PC-9 (cell line): Measurements from ENCODE around the gene CAT. TPM values are rescaled to one million over a fixed set of nuclear protein-coding genes. Genes with fewer than 3 reads are reported as not detected.

ENCODE experiments used
- BruUV-seq: library from RNA; stranded (reverse); fragments of 400-500 nt; replicated peaks from 2 replicates; lab custom pipeline; 2021; lab: Mats Ljungman, UMichigan
- CTCF ChIA-PET: fragments of 300-600 bp; sonication (Branson Sonifier 250); formaldehyde crosslinking; loops from one replicate; lab custom pipeline; 2022; ENCODE audit warnings: antibody characterized with exemption; lab: Charles Lee
- POLR2A ChIA-PET: fragments of 300-600 bp; sonication (Branson Sonifier 250); formaldehyde crosslinking; loops from one replicate; lab custom pipeline; 2022; ENCODE audit warnings: antibody characterized with exemption; ENCODE audit not compliant: unreplicated experiment; lab: Charles Lee
- DNase-seq, 2 experiments: peaks; one replicate each; pipeline versions ENCODE4 v3.0.0 to v3.0.0-alpha.2; 2015 to 2022; ENCODE audit warnings: mixed read lengths in 1 of 2
- H2AFZ ChIP-seq: fragments of 200-600 bp; sonication (generic); 2 replicates; pipeline ENCODE4 v1.8.1; 2017; ENCODE audit warnings: antibody characterized with exemption
- H3F3A ChIP-seq: fragments of 200-600 bp; sonication (generic); 2 replicates; pipeline ENCODE4 v1.8.1; 2017; ENCODE audit warnings: antibody characterized with exemption, mild to moderate bottlenecking, low read depth; ENCODE audit not compliant: insufficient read depth
- H3K27ac ChIP-seq: fragments of 200-600 bp; sonication (generic); 2 replicates; pipeline ENCODE4 v1.6.1; 2016; ENCODE audit warnings: mixed run types
- H3K27me3 ChIP-seq: fragments of 200-600 bp; sonication (generic); 2 replicates; pipeline ENCODE4 v1.6.1; 2016; ENCODE audit warnings: low read depth, mixed run types; ENCODE audit not compliant: insufficient read depth
- H3K36me3 ChIP-seq: fragments of 200-600 bp; sonication (generic); 2 replicates; pipeline ENCODE4 v1.6.1; 2016; ENCODE audit warnings: low read depth, mixed run types
- H3K4me1 ChIP-seq: fragments of 200-600 bp; sonication (generic); replicated peaks from 2 replicates; pipeline ENCODE4 v1.6.1; 2016; ENCODE audit warnings: mixed run types; ENCODE audit not compliant: insufficient read depth
- H3K4me2 ChIP-seq: fragments of 200-600 bp; sonication (generic); 2 replicates; pipeline ENCODE4 v1.6.1; 2017; ENCODE audit warnings: mixed run types
- H3K4me3 ChIP-seq: fragments of 200-600 bp; sonication (generic); 2 replicates; pipeline ENCODE4 v1.6.1; 2016; ENCODE audit warnings: mixed run types
- H3K79me2 ChIP-seq: fragments of 200-600 bp; sonication (generic); 2 replicates; pipeline ENCODE4 v1.6.1; 2017; ENCODE audit warnings: low read depth, mixed run types
- H3K9me2 ChIP-seq: fragments of 200-600 bp; sonication (generic); 2 replicates; pipeline ENCODE4 v1.8.1; 2017; ENCODE audit warnings: mild to moderate bottlenecking; ENCODE audit not compliant: insufficient read depth
- H3K9me3 ChIP-seq: fragments of 200-600 bp; sonication (generic); 2 replicates; pipeline ENCODE4 v1.8.1; 2016; ENCODE audit warnings: low read depth; ENCODE audit not compliant: insufficient read depth
- H4K20me1 ChIP-seq: fragments of 200-600 bp; sonication (generic); 2 replicates; pipeline ENCODE4 v1.8.1; 2017; ENCODE audit not compliant: insufficient read depth
- EZH2 ChIP-seq: fragments of 200-600 bp; sonication (generic); IDR thresholded peaks from 2 replicates; pipeline ENCODE4 v1.8.0; 2017; ENCODE audit warnings: antibody characterized with exemption, low read depth
- intact Hi-C: fragments of 100-400 bp; cut with micrococcal nuclease; formaldehyde crosslinking; loops from one replicate; pipeline ENCODE4 v1.10.0; 2022; ENCODE audit not compliant: unreplicated experiment
- total RNA-seq: library from RNA; stranded (reverse); gene quantifications from 2 replicates; pipeline ENCODE4 v1.2.3, GENCODE V29; 2021
- TF ChIP-seq, protein P1 (sequence below): fragments of 200-600 bp; sonication (generic); conservative IDR thresholded peaks from 2 replicates; pipeline ENCODE4 v1.6.1; 2017; ENCODE audit warnings: mixed run types, antibody characterized with exemption, mild to moderate bottlenecking, moderate library complexity

The CAT gene
- total RNA-seq, 1 experiment from 2014 or later: 63.4 TPM

DNA sequence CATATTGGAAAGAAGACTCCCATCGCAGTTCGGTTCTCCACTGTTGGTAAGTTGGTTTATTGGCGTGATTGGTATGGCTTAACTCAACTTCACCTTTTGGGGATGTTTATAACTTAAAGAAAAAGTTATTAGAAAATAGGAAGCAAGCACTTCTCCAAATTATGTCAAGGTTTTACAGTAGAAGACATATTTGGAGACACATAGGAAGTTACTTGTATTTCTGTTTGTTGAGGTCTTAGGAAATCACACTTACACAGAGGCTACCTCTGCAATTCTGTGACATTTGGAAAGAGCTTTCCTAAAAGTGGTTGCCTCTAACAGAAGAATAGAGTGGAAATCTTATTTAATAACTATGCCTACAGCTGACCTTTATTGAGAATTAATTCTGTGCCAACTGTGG is 12.3 kb downstream of the CAT start:
- H3K36me3 ChIP-seq: peaks cover 59% of the 10 kb centered on the region
- no TSS peak for BruUV-seq
- H3K9me2 ChIP-seq: no peaks in the 10 kb centered on the region; the same call in 1 of the 2 replicates

DNA sequence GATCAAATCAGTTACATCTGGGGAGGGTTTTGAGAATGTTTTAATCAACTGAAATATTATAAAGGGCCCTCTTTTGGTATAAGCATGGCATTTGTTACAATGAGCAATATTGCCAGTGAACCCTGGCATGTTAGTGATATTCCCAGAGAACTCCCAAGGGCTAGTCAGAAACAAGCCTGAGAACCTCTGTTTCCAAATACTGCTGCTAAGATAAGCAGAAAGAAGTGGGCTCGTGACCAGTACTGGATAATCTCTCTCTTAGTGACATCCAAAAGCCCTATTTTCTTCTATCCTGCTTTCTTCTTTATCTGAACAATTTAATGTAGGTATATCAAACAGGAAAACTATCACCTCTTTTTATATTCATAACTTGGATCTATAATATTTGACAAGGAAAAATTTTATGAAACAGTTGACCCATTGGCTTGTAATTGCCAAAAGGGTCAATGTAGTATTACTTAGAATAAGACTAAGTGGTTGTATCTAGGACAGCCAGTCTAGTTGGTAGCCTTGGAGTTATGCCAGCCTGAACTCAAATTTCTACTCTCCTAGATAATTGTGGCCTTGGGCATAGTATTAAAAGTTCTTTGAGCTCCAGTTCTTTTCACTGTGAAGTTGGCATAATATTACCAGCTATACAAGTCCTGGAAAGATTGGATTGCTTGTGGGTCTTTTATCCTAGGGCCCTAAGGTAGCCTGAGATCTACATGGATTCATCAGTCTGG is 15.7 kb downstream of the CAT start:
- no peaks in the 10 kb centered on the region for H3K4me1 ChIP-seq
- H3K36me3 ChIP-seq: peaks cover 68% of the 10 kb centered on the region
- no peaks in the 10 kb centered on the region for H3K27me3 ChIP-seq
- BruUV-seq: no TSS peak
- H3K79me2 ChIP-seq: no peaks in the 10 kb centered on the region
- POLR2A ChIA-PET: no interaction called here
- H3K9me3 ChIP-seq: no peaks in the 10 kb centered on the region
- H4K20me1 ChIP-seq: no peaks in the 10 kb centered on the region
- no peaks in the 10 kb centered on the region; the same call in 1 of the 2 replicates for H3K9me2 ChIP-seq
- intact Hi-C loops: no loop called here
- no peak for TF ChIP-seq EZH2
- no peak overlapping the region for H3K4me2 ChIP-seq
- CTCF ChIA-PET: interaction anchor here (0.6 kb wide), 1 partner anchor 22 kb away, joined by 4 read pairs; no protein-coding TSS in a partner anchor
- H3K27ac ChIP-seq: no peak overlapping the region
- no peak for DNase-seq
- no peaks in the 10 kb centered on the region for H3F3A ChIP-seq
- H3K4me3 ChIP-seq: no peak overlapping the region
- H2AFZ ChIP-seq: no peak overlapping the region

More for the DNA sequence above, 12.3 kb downstream of the CAT start:
- Histone ChIP-seq H2AFZ (no peak overlapping the region), H3K9me3 (no peaks in the 10 kb centered on the region), H3K4me1 (no peaks in the 10 kb centered on the region), H4K20me1 (no peaks in the 10 kb centered on the region), H3K27ac (no peak overlapping the region), H3K27me3 (no peaks in the 10 kb centered on the region), H3K4me3 (no peak overlapping the region), H3K79me2 (peaks cover 13% of the 10 kb centered on the region; the same call in 1 of the 2 replicates), H3F3A (no peaks in the 10 kb centered on the region), H3K4me2 (no peak overlapping the region)
- intact Hi-C loops: no loop called here
- ChIA-PET POLR2A (interaction anchor here (0.6 kb wide), 1 partner anchor 321 kb away, joined by 11 read pairs; no protein-coding TSS in a partner anchor), CTCF (no interaction called here)
- DNase-seq: no peak
- TF ChIP-seq, protein P1, sequence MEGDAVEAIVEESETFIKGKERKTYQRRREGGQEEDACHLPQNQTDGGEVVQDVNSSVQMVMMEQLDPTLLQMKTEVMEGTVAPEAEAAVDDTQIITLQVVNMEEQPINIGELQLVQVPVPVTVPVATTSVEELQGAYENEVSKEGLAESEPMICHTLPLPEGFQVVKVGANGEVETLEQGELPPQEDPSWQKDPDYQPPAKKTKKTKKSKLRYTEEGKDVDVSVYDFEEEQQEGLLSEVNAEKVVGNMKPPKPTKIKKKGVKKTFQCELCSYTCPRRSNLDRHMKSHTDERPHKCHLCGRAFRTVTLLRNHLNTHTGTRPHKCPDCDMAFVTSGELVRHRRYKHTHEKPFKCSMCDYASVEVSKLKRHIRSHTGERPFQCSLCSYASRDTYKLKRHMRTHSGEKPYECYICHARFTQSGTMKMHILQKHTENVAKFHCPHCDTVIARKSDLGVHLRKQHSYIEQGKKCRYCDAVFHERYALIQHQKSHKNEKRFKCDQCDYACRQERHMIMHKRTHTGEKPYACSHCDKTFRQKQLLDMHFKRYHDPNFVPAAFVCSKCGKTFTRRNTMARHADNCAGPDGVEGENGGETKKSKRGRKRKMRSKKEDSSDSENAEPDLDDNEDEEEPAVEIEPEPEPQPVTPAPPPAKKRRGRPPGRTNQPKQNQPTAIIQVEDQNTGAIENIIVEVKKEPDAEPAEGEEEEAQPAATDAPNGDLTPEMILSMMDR: no peak
- no peak for TF ChIP-seq EZH2

DNA sequence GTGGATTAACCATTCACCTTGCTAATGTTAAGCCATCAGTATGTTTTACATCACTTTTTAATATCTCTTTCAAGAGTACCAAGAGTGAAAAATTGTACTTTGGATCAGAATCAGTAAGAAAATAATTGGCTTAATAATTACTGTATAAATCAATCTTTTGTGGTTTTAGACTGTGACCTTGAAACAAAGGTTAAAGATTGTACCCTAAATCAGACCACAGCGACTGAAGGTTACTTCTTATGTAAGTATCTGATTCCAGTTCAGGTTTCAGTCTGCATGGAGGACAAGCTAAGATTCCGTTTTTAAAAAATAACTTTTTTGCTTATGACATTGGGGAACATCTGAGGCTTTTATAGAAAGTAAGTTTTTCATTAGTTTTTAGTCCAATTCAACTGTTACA is 18.9 kb downstream of the CAT start:
- H3K36me3 ChIP-seq: peaks cover 57% of the 10 kb centered on the region
- intact Hi-C loops: no loop called here
- H3K4me1 ChIP-seq: no peaks in the 10 kb centered on the region
- POLR2A ChIA-PET: no interaction called here
- H3K9me3 ChIP-seq: no peaks in the 10 kb centered on the region
- no peaks in the 10 kb centered on the region for H3K9me2 ChIP-seq
- H4K20me1 ChIP-seq: no peaks in the 10 kb centered on the region
- no TSS peak for BruUV-seq
- no peak overlapping the region for H3K4me3 ChIP-seq
- H2AFZ ChIP-seq: no peak overlapping the region
- H3K27me3 ChIP-seq: no peaks in the 10 kb centered on the region
- no peak for TF ChIP-seq EZH2
- TF ChIP-seq, protein P1: no peak
- no peak overlapping the region for H3K4me2 ChIP-seq
- peak in 1 of 2 experiments; percentile 12 for DNase-seq
- H3K27ac ChIP-seq: no peak overlapping the region
- no peaks in the 10 kb centered on the region for H3F3A ChIP-seq
- H3K79me2 ChIP-seq: no peaks in the 10 kb centered on the region
- CTCF ChIA-PET: no interaction called here
